Measurements from ENCODE around the gene CRLF1. TPM values are rescaled to one million over a fixed set of nuclear protein-coding genes. Genes with fewer than 3 reads are reported as not detected.
"Not testable (repeated sequence)": the region's sequence is repeated elsewhere in the genome, so short reads cannot be mapped to it uniquely, and the experiment has no call there.

The CRLF1 gene
- total RNA-seq, 4 donors from 2014 or later: 27.4 to 115 (median 43.6) TPM

DNA sequence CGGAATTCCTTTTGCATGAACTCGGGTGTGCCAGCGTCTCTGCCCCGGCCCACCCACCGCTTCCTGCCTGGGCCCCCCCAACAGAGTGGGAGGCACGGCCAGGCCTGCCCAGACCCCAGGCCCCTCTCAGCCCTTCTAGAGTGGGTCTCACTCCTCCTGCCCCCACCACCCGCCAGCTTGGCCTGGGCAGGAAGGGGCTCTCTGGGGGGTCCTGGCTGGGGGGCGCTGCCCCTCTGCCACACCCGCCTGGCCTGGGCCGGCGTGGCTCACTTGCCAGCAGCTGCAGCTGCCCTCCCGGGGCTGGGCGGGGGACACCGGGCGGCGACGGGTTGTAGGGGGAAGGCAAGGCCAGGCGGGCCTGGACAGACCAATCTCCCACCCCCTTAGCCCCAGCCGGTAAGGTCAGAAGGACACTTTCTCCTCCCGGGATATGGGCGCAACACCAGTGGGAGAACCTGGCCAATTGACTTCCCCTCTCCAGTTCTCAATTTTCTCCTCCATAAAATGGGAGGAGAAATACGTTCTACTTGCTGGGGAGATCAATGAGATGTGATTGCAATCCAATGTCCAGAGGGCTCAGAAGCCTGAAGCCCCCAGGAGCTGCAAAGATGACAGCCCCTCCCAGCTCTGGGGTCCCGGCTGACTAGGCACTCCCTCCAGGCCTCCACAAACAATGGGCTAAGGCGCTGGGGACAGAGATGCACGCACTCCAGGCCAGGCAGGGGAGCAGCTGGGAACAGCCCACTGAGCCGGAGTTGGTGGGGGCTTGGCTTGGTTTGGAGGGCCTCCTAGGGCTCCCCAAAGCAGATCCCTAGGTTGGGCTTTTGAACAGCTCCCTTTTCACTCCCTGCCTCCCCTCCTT lies 2.4 kb downstream of the CRLF1 start:
- Histone ChIP-seq H3K27ac (peak overlapping the region in 1 of 4 donors; percentile 57), H3K9me3 (no peaks in the 10 kb centered on the region), H3K36me3 (no peaks in the 10 kb centered on the region), H3K4me3 (no peak overlapping the region), H3K4me1 (peaks cover 2 to 43% (median 13%) of the 10 kb centered on the region in 4 donors), H3K27me3 (peaks cover 3 to 78% of the 10 kb centered on the region in 2 donors)
- 18 to 23% methylated on average over 18 to 19 of the region's 26 CpGs for WGBS, 2 donors
- DNase-seq (ENCODE audit: low spot score in 2 of 2): no peak
- TF ChIP-seq, protein P1, sequence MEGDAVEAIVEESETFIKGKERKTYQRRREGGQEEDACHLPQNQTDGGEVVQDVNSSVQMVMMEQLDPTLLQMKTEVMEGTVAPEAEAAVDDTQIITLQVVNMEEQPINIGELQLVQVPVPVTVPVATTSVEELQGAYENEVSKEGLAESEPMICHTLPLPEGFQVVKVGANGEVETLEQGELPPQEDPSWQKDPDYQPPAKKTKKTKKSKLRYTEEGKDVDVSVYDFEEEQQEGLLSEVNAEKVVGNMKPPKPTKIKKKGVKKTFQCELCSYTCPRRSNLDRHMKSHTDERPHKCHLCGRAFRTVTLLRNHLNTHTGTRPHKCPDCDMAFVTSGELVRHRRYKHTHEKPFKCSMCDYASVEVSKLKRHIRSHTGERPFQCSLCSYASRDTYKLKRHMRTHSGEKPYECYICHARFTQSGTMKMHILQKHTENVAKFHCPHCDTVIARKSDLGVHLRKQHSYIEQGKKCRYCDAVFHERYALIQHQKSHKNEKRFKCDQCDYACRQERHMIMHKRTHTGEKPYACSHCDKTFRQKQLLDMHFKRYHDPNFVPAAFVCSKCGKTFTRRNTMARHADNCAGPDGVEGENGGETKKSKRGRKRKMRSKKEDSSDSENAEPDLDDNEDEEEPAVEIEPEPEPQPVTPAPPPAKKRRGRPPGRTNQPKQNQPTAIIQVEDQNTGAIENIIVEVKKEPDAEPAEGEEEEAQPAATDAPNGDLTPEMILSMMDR (IDR thresholded peaks at IDR 0.05): no peak
- TF ChIP-seq EP300 (IDR thresholded peaks at IDR 0.05) (no peak), POLR2A (IDR thresholded peaks at IDR 0.05) (no peak)

- peaks cover 2 to 43% (median 13%) of the 10 kb centered on the region in 4 donors for H3K4me1 ChIP-seq
- DNase-seq (ENCODE audit: low spot score in 2 of 2): no peak
- 7% methylated on average over 23 to 28 of the region's 32 CpGs for WGBS, 2 donors
- peaks cover 3 to 77% of the 10 kb centered on the region in 2 donors for H3K27me3 ChIP-seq
- H3K27ac ChIP-seq: peak overlapping the region in 1 of 4 donors; percentile 57
- no peak overlapping the region for H3K4me3 ChIP-seq
- TF ChIP-seq, protein P1 (IDR thresholded peaks at IDR 0.05): no peak
- no peak for TF ChIP-seq POLR2A (IDR thresholded peaks at IDR 0.05)
- TF ChIP-seq EP300 (IDR thresholded peaks at IDR 0.05): no peak
- H3K36me3 ChIP-seq: no peaks in the 10 kb centered on the region
- no peaks in the 10 kb centered on the region for H3K9me3 ChIP-seq
Measured at GRCh38 chr19:18603255-18603957, 3.2 kb downstream of the CRLF1 start.

GRCh38 chr19:18601875-18602274 lies 4.7 kb downstream of the CRLF1 start:
- Histone ChIP-seq H3K4me3 (no peak overlapping the region), H3K36me3 (no peaks in the 10 kb centered on the region), H3K4me1 (peaks cover 0 to 31% (median 6%) of the 10 kb centered on the region in 4 donors), H3K27ac (no peak overlapping the region), H3K27me3 (peaks cover 0 to 76% of the 10 kb centered on the region in 2 donors), H3K9me3 (no peaks in the 10 kb centered on the region)
- no peak for TF ChIP-seq POLR2A (IDR thresholded peaks at IDR 0.05)
- TF ChIP-seq EP300 (IDR thresholded peaks at IDR 0.05): no peak
- TF ChIP-seq, protein P1 (IDR thresholded peaks at IDR 0.05): no peak
- WGBS, 2 donors: 82 to 85% methylated on average over 4 of the region's 4 CpGs
- DNase-seq (ENCODE audit: low spot score in 2 of 2): no peak

DNA sequence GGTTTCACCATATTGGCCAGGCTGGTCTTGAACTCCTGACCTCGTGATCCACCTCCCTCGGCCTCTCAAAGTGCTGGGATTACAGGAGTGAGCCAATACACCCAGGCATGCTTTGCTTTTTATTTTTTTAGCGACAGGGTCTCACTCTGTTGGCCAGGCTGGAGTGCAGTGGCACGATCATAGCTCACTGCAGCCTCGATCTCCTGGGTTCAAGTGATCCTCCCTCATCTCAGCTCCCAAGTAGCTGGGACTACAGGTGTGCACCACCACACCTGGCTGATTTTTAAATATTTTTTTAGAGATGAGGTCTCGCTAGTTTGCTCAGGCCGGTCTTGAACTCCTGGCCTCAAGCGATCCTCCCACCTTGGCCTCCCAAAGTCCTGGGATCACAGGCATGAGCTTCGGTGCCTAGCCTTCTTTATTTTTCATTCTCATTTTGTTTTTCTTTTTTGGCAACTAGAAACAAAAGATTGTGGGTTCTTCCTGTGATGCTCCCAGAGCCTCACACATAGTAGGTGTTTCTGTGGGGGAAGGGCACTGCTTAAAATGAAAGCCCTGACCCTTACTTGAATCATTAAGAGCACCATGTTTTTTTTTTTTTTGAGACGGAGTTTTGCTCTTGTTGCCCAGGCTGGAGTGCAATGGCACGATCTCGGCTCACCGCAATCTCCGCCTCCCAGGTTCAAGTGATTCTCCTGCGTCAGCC lies 5.8 kb downstream of the CRLF1 start:
- WGBS, 2 donors: 89 to 96% methylated on average over 15 of the region's 15 CpGs
- not testable (repeated sequence) for H3K36me3 ChIP-seq; H3K4me3 ChIP-seq; DNase-seq (ENCODE audit: low spot score in 2 of 2); H3K27ac ChIP-seq; H3K9me3 ChIP-seq
- peaks cover 0 to 75% of the 10 kb centered on the region in 2 donors for H3K27me3 ChIP-seq
- H3K4me1 ChIP-seq: peaks cover 0 to 29% (median 3%) of the 10 kb centered on the region in 4 donors

DNA sequence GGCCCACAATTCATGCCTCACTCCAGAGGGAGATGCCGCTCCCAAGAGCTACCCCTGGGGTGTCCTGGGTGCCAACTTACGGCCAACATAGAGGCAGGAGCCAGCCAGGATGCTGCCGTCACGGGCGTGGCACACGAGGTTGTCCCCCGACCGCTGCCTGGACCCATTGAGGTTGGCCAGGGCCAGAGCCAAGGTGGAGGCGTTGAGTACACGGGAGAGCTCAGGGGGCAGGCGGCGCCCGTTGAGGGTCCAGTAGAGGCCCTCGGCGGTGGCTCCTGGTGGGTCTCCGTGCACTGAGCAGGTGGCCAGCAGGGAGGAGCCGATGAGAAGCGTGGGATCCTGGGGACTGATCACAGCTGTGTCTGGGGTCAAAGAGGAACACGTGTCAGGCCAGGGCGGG lies 7.1 kb downstream of the CRLF1 start:
- Histone ChIP-seq H3K4me3 (no peak overlapping the region), H3K27ac (no peak overlapping the region), H3K36me3 (no peaks in the 10 kb centered on the region), H3K9me3 (no peaks in the 10 kb centered on the region), H3K27me3 (peaks cover 2 to 62% of the 10 kb centered on the region in 2 donors), H3K4me1 (peaks cover 0 to 28% (median 13%) of the 10 kb centered on the region in 4 donors)
- no peak for TF ChIP-seq POLR2A (IDR thresholded peaks at IDR 0.05)
- no peak for TF ChIP-seq EP300 (IDR thresholded peaks at IDR 0.05)
- TF ChIP-seq, protein P1 (IDR thresholded peaks at IDR 0.05): no peak
- no peak for DNase-seq (ENCODE audit: low spot score in 2 of 2)
- 88 to 89% methylated on average over 20 of the region's 20 CpGs for WGBS, 2 donors
